Endothelial cell of umbilical vein (primary cell): Measurements from ENCODE around the gene AUTS2. TPM values are rescaled to one million over a fixed set of nuclear protein-coding genes. Genes with fewer than 3 reads are reported as not detected.

Source experiments
- BruUV-seq: library from RNA; stranded (reverse); fragments of 400-500 nt; replicated peaks from 2 replicates; lab custom pipeline; 2021; lab: Mats Ljungman, UMichigan
- CTCF ChIA-PET: fragments of 300-600, 350-600 bp; sonication (Branson Sonifier 250); formaldehyde crosslinking; loops from one replicate; lab custom pipeline; 2021; ENCODE audit warnings: antibody characterized with exemption, inconsistent platforms; lab: Charles Lee
- POLR2A ChIA-PET: fragments of 300-600, 350-600 bp; sonication (Branson Sonifier 250); formaldehyde crosslinking; loops from one replicate; lab custom pipeline; 2021; ENCODE audit warnings: antibody characterized with exemption, inconsistent platforms; lab: Charles Lee
- DNase-seq: peaks from one replicate; pipeline ENCODE4 v3.0.0-alpha.2; 2011; ENCODE audit warnings: low read depth, low spot score
- FAIRE-seq: peaks from 2 replicates; lab custom pipeline; 2011; peaks lifted over from hg19 to GRCh38; lab: Jason Lieb, UNC
- H2AFZ ChIP-seq: 2 replicates; pipeline ENCODE4 v1.6.0; 2012; ENCODE audit warnings: low read depth, low read length, control low read depth, inconsistent platforms
- H3K27ac ChIP-seq: 2 replicates; pipeline ENCODE4 v1.5.1; 2011; ENCODE audit warnings: low read depth, mild to moderate bottlenecking, control low read depth, low read length, moderate library complexity; ENCODE audit not compliant: insufficient read depth
- H3K27me3 ChIP-seq, 2 experiments: 2 replicates each; pipeline versions ENCODE4 v1.6.0 to v1.6.1; 2011; ENCODE audit warnings: low read length in 2 of 2, mixed read lengths in 1 of 2; ENCODE audit not compliant: control insufficient read depth in 2 of 2, insufficient read depth in 2 of 2
- H3K36me3 ChIP-seq, 2 experiments: 2 replicates in 1 of 2; 3 replicates in 1 of 2; pipeline ENCODE4 v1.5.1; 2011; ENCODE audit warnings: low read length in 2 of 2, mild to moderate bottlenecking in 1 of 2, moderate library complexity in 1 of 2; ENCODE audit not compliant: control insufficient read depth in 2 of 2, insufficient read depth in 2 of 2; ENCODE audit errors: extremely low read depth in 1 of 2
- H3K4me1 ChIP-seq: 3 replicates; pipeline ENCODE4 v1.5.1; 2011; ENCODE audit warnings: mild to moderate bottlenecking, low read length; ENCODE audit not compliant: control insufficient read depth, insufficient read depth; ENCODE audit errors: extremely low read depth
- H3K4me2 ChIP-seq: 2 replicates; pipeline ENCODE4 v1.6.1; 2011; ENCODE audit warnings: low read length, control low read depth, mixed read lengths; ENCODE audit not compliant: insufficient read depth
- H3K4me3 ChIP-seq, 3 experiments: fragments of 200-600 bp in 1 of 3; sonication (generic), shearing (Covaris generic) in 1 of 3; replicated peaks in 1 of 3; 2 replicates each; pipeline ENCODE4 v1.5.1; 2011 to 2016; ENCODE audit warnings: control low read depth in 3 of 3, low read length in 3 of 3, mild to moderate bottlenecking in 2 of 3, inconsistent platforms in 1 of 3, low read depth in 1 of 3, moderate library complexity in 1 of 3; ENCODE audit not compliant: insufficient read depth in 1 of 3
- H3K79me2 ChIP-seq: 2 replicates; pipeline ENCODE4 v1.6.0; 2012; ENCODE audit warnings: low read length, inconsistent platforms; ENCODE audit not compliant: control insufficient read depth, insufficient read depth
- H3K9ac ChIP-seq: replicated peaks from 2 replicates; pipeline ENCODE3; 2011; ENCODE audit warnings: low read length, control low read depth; ENCODE audit not compliant: insufficient read depth; ENCODE audit errors: extremely low read depth
- H3K9me1 ChIP-seq: replicated peaks from 3 replicates; pipeline ENCODE4 v1.6.0; 2011; ENCODE audit warnings: mild to moderate bottlenecking, low read length; ENCODE audit not compliant: control insufficient read depth, insufficient read depth; ENCODE audit errors: extremely low read depth
- H3K9me3 ChIP-seq: replicated peaks from 2 replicates; pipeline ENCODE4 v1.5.1; 2012; ENCODE audit warnings: low read length, inconsistent platforms; ENCODE audit not compliant: control insufficient read depth, insufficient read depth
- H4K20me1 ChIP-seq: replicated peaks from 2 replicates; pipeline ENCODE3; 2011; ENCODE audit warnings: mild to moderate bottlenecking, low read length; ENCODE audit not compliant: control insufficient read depth, insufficient read depth; ENCODE audit errors: extremely low read depth
- CTCF ChIP-seq, 2 donors: IDR thresholded peaks; 1 replicate in 1 of 2; 2 replicates in 1 of 2; pipeline ENCODE4 v1.5.1; 2011; ENCODE audit warnings: low read length in 2 of 2, mild to moderate bottlenecking in 2 of 2, moderate library complexity in 2 of 2, control low read depth in 1 of 2, inconsistent platforms in 1 of 2, low read depth in 1 of 2; ENCODE audit not compliant: insufficient read depth in 1 of 2; ENCODE audit errors: extremely low read depth in 1 of 2
- EZH2 ChIP-seq: IDR thresholded peaks from 2 replicates; pipeline ENCODE4 v1.6.1; 2012; ENCODE audit warnings: borderline replicate concordance, low read depth, mild to moderate bottlenecking, moderate library complexity, low read length, inconsistent platforms; ENCODE audit not compliant: severe bottlenecking
- FOS ChIP-seq: IDR thresholded peaks from 2 replicates; pipeline ENCODE4 v1.6.1; 2011; ENCODE audit warnings: mild to moderate bottlenecking, low read length, moderate library complexity, borderline replicate concordance; ENCODE audit not compliant: insufficient read depth
- GATA2 ChIP-seq: IDR thresholded peaks from 2 replicates; pipeline ENCODE4 v1.7.0; 2011; ENCODE audit warnings: low read depth, mild to moderate bottlenecking, moderate library complexity, mixed read lengths, low read length; ENCODE audit not compliant: insufficient read length, insufficient read depth
- JUN ChIP-seq: IDR thresholded peaks from 2 replicates; pipeline ENCODE4 v1.6.1; 2011; ENCODE audit warnings: borderline replicate concordance, low read depth; ENCODE audit not compliant: insufficient read length, insufficient read depth
- MAX ChIP-seq: IDR thresholded peaks from 2 replicates; pipeline ENCODE4 v1.6.1; 2011; ENCODE audit not compliant: insufficient read depth, insufficient read length
- MYC ChIP-seq: IDR thresholded peaks from one replicate; pipeline ENCODE4 v1.6.1; 2011; ENCODE audit warnings: mild to moderate bottlenecking, low read depth, low read length
- POLR2A ChIP-seq: IDR thresholded peaks from 2 replicates; pipeline ENCODE4 v1.6.1; 2012; ENCODE audit warnings: low read depth, mild to moderate bottlenecking, control low read depth, low read length
- POLR2AphosphoS5 ChIP-seq: IDR thresholded peaks from 2 replicates; pipeline ENCODE4 v1.6.1; 2012; ENCODE audit warnings: low read depth, mild to moderate bottlenecking, control low read depth, low read length, moderate library complexity; ENCODE audit not compliant: insufficient read depth
- dilution Hi-C: fragments of 300-500 bp; cut with MboI; formaldehyde crosslinking; loops from one replicate; pipeline ENCODE4 v1.15.0; 2019; ENCODE audit warnings: low sequenced_read_pairs; ENCODE audit not compliant: extremely low pct_ligation_motif_present
- intact Hi-C: fragments of 100-400 bp; cut with micrococcal nuclease; formaldehyde crosslinking; loops from one replicate; pipeline ENCODE4 v1.10.0; 2022
- polyA plus RNA-seq, 4 experiments: library from polyadenylated mRNA; depleted of rRNA in 3 of 4; stranded (reverse) in 3 of 4; unstranded in 1 of 4; fragments of >200 nt; gene quantifications; 2 replicates each; pipeline versions ENCODE4 v1.2.1 to v1.2.3, GENCODE V29; 2011 to 2012; ENCODE audit warnings: missing spikeins in 1 of 4
- total RNA-seq: library from RNA; stranded (reverse); gene quantifications from 2 replicates; pipeline ENCODE4 v1.2.3, GENCODE V29; 2021

The AUTS2 gene
- total and polyA plus RNA-seq, 2 donors (not counting 3 experiments of a cell fraction or from before 2014, with no cell fraction given): 0.59 to 8.0 TPM

- BruUV-seq: no TSS peak
- H3K4me3 ChIP-seq: no peak overlapping the region
- no peaks in the 10 kb centered on the region for H3K36me3 ChIP-seq
- FAIRE-seq (no peak), DNase-seq (no peak)
- dilution Hi-C loops (no loop called here), intact Hi-C loops (no loop called here)
- H3K4me1 ChIP-seq: no peaks in the 10 kb centered on the region
- H3K9me3 ChIP-seq: peaks cover 4% of the 10 kb centered on the region
- no peaks in the 10 kb centered on the region for H4K20me1 ChIP-seq
- no peak overlapping the region for H3K27ac ChIP-seq
- no peak overlapping the region for H2AFZ ChIP-seq
- POLR2A ChIA-PET: no interaction called here
- CTCF ChIA-PET: no interaction called here
- H3K79me2 ChIP-seq: no peaks in the 10 kb centered on the region
- TF ChIP-seq EZH2 (no peak), MYC (no peak), FOS (no peak), JUN (no peak), MAX (no peak), POLR2AphosphoS5 (no peak), POLR2A (no peak), CTCF (IDR thresholded peaks at IDR 0.05; ENCODE audit: extremely low read depth in 1 of 2, insufficient read depth in 1 of 2, low read depth in 1 of 2, low read length in 2 of 2) (no peak), GATA2 (no peak)
- no peak overlapping the region for H3K9ac ChIP-seq
- H3K4me2 ChIP-seq: no peak overlapping the region
- H3K9me1 ChIP-seq: no peaks in the 10 kb centered on the region
- H3K27me3 ChIP-seq: no peaks in the 10 kb centered on the region
These were observed 225.0 kb downstream of the AUTS2 start for GRCh38 chr7:69823151-69823744.
